Endothelial cell of umbilical vein (primary cell): ENCODE data around the gene IFITM5. TPM values are rescaled to one million over a fixed set of nuclear protein-coding genes. Genes with fewer than 3 reads are reported as not detected.
A peak's percentile ranks its signal among the peaks of the same experiment; 100 is the strongest.

Source experiments
- BruUV-seq: library from RNA; stranded (reverse); fragments of 400-500 nt; replicated peaks from 2 replicates; lab custom pipeline; 2021; lab: Mats Ljungman, UMichigan
- CTCF ChIA-PET: fragments of 300-600, 350-600 bp; sonication (Branson Sonifier 250); formaldehyde crosslinking; loops from one replicate; lab custom pipeline; 2021; ENCODE audit warnings: antibody characterized with exemption, inconsistent platforms; lab: Charles Lee
- POLR2A ChIA-PET: fragments of 300-600, 350-600 bp; sonication (Branson Sonifier 250); formaldehyde crosslinking; loops from one replicate; lab custom pipeline; 2021; ENCODE audit warnings: antibody characterized with exemption, inconsistent platforms; lab: Charles Lee
- DNase-seq: peaks from one replicate; pipeline ENCODE4 v3.0.0-alpha.2; 2011; ENCODE audit warnings: low read depth, low spot score
- FAIRE-seq: peaks from 2 replicates; lab custom pipeline; 2011; peaks lifted over from hg19 to GRCh38; lab: Jason Lieb, UNC
- H2AFZ ChIP-seq: 2 replicates; pipeline ENCODE4 v1.6.0; 2012; ENCODE audit warnings: low read depth, low read length, control low read depth, inconsistent platforms
- H3K27ac ChIP-seq: 2 replicates; pipeline ENCODE4 v1.5.1; 2011; ENCODE audit warnings: low read depth, mild to moderate bottlenecking, control low read depth, low read length, moderate library complexity; ENCODE audit not compliant: insufficient read depth
- H3K27me3 ChIP-seq, 2 experiments: 2 replicates each; pipeline versions ENCODE4 v1.6.0 to v1.6.1; 2011; ENCODE audit warnings: low read length in 2 of 2, mixed read lengths in 1 of 2; ENCODE audit not compliant: control insufficient read depth in 2 of 2, insufficient read depth in 2 of 2
- H3K36me3 ChIP-seq, 2 experiments: 2 replicates in 1 of 2; 3 replicates in 1 of 2; pipeline ENCODE4 v1.5.1; 2011; ENCODE audit warnings: low read length in 2 of 2, mild to moderate bottlenecking in 1 of 2, moderate library complexity in 1 of 2; ENCODE audit not compliant: control insufficient read depth in 2 of 2, insufficient read depth in 2 of 2; ENCODE audit errors: extremely low read depth in 1 of 2
- H3K4me1 ChIP-seq: 3 replicates; pipeline ENCODE4 v1.5.1; 2011; ENCODE audit warnings: mild to moderate bottlenecking, low read length; ENCODE audit not compliant: control insufficient read depth, insufficient read depth; ENCODE audit errors: extremely low read depth
- H3K4me2 ChIP-seq: 2 replicates; pipeline ENCODE4 v1.6.1; 2011; ENCODE audit warnings: low read length, control low read depth, mixed read lengths; ENCODE audit not compliant: insufficient read depth
- H3K4me3 ChIP-seq, 3 experiments: fragments of 200-600 bp in 1 of 3; sonication (generic), shearing (Covaris generic) in 1 of 3; replicated peaks in 1 of 3; 2 replicates each; pipeline ENCODE4 v1.5.1; 2011 to 2016; ENCODE audit warnings: control low read depth in 3 of 3, low read length in 3 of 3, mild to moderate bottlenecking in 2 of 3, inconsistent platforms in 1 of 3, low read depth in 1 of 3, moderate library complexity in 1 of 3; ENCODE audit not compliant: insufficient read depth in 1 of 3
- H3K79me2 ChIP-seq: 2 replicates; pipeline ENCODE4 v1.6.0; 2012; ENCODE audit warnings: low read length, inconsistent platforms; ENCODE audit not compliant: control insufficient read depth, insufficient read depth
- H3K9ac ChIP-seq: replicated peaks from 2 replicates; pipeline ENCODE3; 2011; ENCODE audit warnings: low read length, control low read depth; ENCODE audit not compliant: insufficient read depth; ENCODE audit errors: extremely low read depth
- H3K9me1 ChIP-seq: replicated peaks from 3 replicates; pipeline ENCODE4 v1.6.0; 2011; ENCODE audit warnings: mild to moderate bottlenecking, low read length; ENCODE audit not compliant: control insufficient read depth, insufficient read depth; ENCODE audit errors: extremely low read depth
- H3K9me3 ChIP-seq: replicated peaks from 2 replicates; pipeline ENCODE4 v1.5.1; 2012; ENCODE audit warnings: low read length, inconsistent platforms; ENCODE audit not compliant: control insufficient read depth, insufficient read depth
- H4K20me1 ChIP-seq: replicated peaks from 2 replicates; pipeline ENCODE3; 2011; ENCODE audit warnings: mild to moderate bottlenecking, low read length; ENCODE audit not compliant: control insufficient read depth, insufficient read depth; ENCODE audit errors: extremely low read depth
- GATA2 ChIP-seq: IDR thresholded peaks from 2 replicates; pipeline ENCODE4 v1.7.0; 2011; ENCODE audit warnings: low read depth, mild to moderate bottlenecking, moderate library complexity, mixed read lengths, low read length; ENCODE audit not compliant: insufficient read length, insufficient read depth
- dilution Hi-C: fragments of 300-500 bp; cut with MboI; formaldehyde crosslinking; loops from one replicate; pipeline ENCODE4 v1.15.0; 2019; ENCODE audit warnings: low sequenced_read_pairs; ENCODE audit not compliant: extremely low pct_ligation_motif_present
- intact Hi-C: fragments of 100-400 bp; cut with micrococcal nuclease; formaldehyde crosslinking; loops from one replicate; pipeline ENCODE4 v1.10.0; 2022
- polyA plus RNA-seq, 4 experiments: library from polyadenylated mRNA; depleted of rRNA in 3 of 4; stranded (reverse) in 3 of 4; unstranded in 1 of 4; fragments of >200 nt; gene quantifications; 2 replicates each; pipeline versions ENCODE4 v1.2.1 to v1.2.3, GENCODE V29; 2011 to 2012; ENCODE audit warnings: missing spikeins in 1 of 4
- total RNA-seq: library from RNA; stranded (reverse); gene quantifications from 2 replicates; pipeline ENCODE4 v1.2.3, GENCODE V29; 2021
- TF ChIP-seq, protein P1 (sequence below): IDR thresholded peaks from 2 replicates; pipeline ENCODE4 v1.6.1; 2011; ENCODE audit not compliant: insufficient read depth, insufficient read length
- TF ChIP-seq, protein P2 (sequence below), 2 donors: IDR thresholded peaks; 1 replicate in 1 of 2; 2 replicates in 1 of 2; pipeline ENCODE4 v1.5.1; 2011; ENCODE audit warnings: low read length in 2 of 2, mild to moderate bottlenecking in 2 of 2, moderate library complexity in 2 of 2, control low read depth in 1 of 2, inconsistent platforms in 1 of 2, low read depth in 1 of 2; ENCODE audit not compliant: insufficient read depth in 1 of 2; ENCODE audit errors: extremely low read depth in 1 of 2

IFITM5 gene
- total and polyA plus RNA-seq, 2 donors (not counting 3 experiments of a cell fraction or from before 2014, with no cell fraction given), result not detected

DNA sequence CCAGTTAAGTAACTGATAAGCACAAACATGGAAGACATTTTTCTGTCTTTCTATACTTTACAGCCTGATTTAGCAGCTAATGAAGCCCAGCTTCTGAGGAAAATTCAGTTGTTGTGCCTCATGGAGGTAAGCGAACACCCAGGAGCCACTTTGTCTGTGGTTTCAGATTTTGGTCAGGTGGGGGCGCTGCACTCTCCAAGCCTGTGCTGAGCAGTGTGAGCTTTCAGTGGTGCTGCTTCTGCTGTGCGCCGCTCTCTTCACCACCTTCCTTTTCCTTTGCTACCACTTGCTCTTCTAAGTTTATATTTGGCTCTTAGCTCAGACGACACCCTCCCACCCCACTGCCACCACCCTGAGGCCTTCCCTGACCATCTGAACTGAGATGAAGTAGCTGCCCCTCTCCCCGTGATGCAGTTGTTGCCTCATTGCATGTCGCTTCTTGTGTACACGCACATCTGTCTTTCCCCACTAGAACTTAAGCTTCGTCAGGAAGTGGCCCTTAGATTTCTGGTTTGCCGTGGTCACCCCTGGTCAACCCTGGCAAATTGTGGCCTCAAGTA, 48.5 kb downstream of the IFITM5 start:
- BruUV-seq, result no TSS peak
- no peaks in the 10 kb centered on the region for H3K4me1 ChIP-seq
- H2AFZ ChIP-seq, result no peak overlapping the region
- no peak overlapping the region for H3K9ac ChIP-seq
- no peaks in the 10 kb centered on the region for H3K9me3 ChIP-seq
- no peak overlapping the region for H3K4me3 ChIP-seq
- intact Hi-C loops (loop anchor here (2.0 to 5.0 kb wide), 2 partner anchors 106 to 196 kb away; no protein-coding TSS in a partner anchor), dilution Hi-C loops (no loop called here)
- DNase-seq (peak; percentile 61), FAIRE-seq (peak; percentile 54)
- no peaks in the 10 kb centered on the region for H4K20me1 ChIP-seq
- no peaks in the 10 kb centered on the region for H3K79me2 ChIP-seq
- H3K27ac ChIP-seq, result no peak overlapping the region
- no peaks in the 10 kb centered on the region for H3K9me1 ChIP-seq
- ChIA-PET CTCF (interaction anchor here (0.6 to 5.0 kb wide), 30 partner anchors 11 to 200 kb away, joined by 3 to 71 read pairs (median 6); partner anchors contain the start of genes BET1L, NLRP6, PGGHG and PSMD13), POLR2A (interaction anchor here (0.6 kb wide), 1 partner anchor 146 kb away, joined by 3 read pairs; no protein-coding TSS in a partner anchor)
- H3K36me3 ChIP-seq, result peaks cover 20 to 46% of the 10 kb centered on the region in 2 experiments
- no peak overlapping the region for H3K4me2 ChIP-seq
- TF ChIP-seq GATA2, result no peak
- TF ChIP-seq, protein P1, sequence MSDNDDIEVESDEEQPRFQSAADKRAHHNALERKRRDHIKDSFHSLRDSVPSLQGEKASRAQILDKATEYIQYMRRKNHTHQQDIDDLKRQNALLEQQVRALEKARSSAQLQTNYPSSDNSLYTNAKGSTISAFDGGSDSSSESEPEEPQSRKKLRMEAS, result no peak
- TF ChIP-seq, protein P2, sequence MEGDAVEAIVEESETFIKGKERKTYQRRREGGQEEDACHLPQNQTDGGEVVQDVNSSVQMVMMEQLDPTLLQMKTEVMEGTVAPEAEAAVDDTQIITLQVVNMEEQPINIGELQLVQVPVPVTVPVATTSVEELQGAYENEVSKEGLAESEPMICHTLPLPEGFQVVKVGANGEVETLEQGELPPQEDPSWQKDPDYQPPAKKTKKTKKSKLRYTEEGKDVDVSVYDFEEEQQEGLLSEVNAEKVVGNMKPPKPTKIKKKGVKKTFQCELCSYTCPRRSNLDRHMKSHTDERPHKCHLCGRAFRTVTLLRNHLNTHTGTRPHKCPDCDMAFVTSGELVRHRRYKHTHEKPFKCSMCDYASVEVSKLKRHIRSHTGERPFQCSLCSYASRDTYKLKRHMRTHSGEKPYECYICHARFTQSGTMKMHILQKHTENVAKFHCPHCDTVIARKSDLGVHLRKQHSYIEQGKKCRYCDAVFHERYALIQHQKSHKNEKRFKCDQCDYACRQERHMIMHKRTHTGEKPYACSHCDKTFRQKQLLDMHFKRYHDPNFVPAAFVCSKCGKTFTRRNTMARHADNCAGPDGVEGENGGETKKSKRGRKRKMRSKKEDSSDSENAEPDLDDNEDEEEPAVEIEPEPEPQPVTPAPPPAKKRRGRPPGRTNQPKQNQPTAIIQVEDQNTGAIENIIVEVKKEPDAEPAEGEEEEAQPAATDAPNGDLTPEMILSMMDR (IDR thresholded peaks at IDR 0.05; ENCODE audit: extremely low read depth in 1 of 2, insufficient read depth in 1 of 2, low read depth in 1 of 2, low read length in 2 of 2), result peak; percentile 67 to 81
- H3K27me3 ChIP-seq, result no peaks in the 10 kb centered on the region
